ENCODE results near the gene TRAF3IP3. TPM values are rescaled to one million over a fixed set of nuclear protein-coding genes. Genes with fewer than 3 reads are reported as not detected.
A peak's percentile ranks its signal among the peaks of the same experiment; 100 is the strongest.

The TRAF3IP3 gene
- total and polyA plus RNA-seq, 2 of the 13 experiments (the other 11 are each of a cell fraction or from before 2014, with no cell fraction given), result not detected

- TF ChIP-seq SMC3 (IDR thresholded peaks at IDR 0.05; ENCODE audit: low read length), result no peak
- TF ChIP-seq, protein P1, sequence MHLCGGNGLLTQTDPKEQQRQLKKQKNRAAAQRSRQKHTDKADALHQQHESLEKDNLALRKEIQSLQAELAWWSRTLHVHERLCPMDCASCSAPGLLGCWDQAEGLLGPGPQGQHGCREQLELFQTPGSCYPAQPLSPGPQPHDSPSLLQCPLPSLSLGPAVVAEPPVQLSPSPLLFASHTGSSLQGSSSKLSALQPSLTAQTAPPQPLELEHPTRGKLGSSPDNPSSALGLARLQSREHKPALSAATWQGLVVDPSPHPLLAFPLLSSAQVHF (CRISPR knock-in tag; IDR thresholded peaks at IDR 0.05), result no peak
- peak; percentile 72; the same call in 1 of the 2 replicates for TF ChIP-seq EHMT2 (IDR thresholded peaks at IDR 0.05; ENCODE audit: borderline replicate concordance, low read depth, low read length)
- TF ChIP-seq ARID5B (CRISPR knock-in tag; IDR thresholded peaks at IDR 0.05), result 0 out of 2 replicates have a peak, but pooled peaks have one; percentile 14
- TF ChIP-seq ZSCAN20 (CRISPR knock-in tag; IDR thresholded peaks at IDR 0.05; ENCODE audit: borderline replicate concordance), result no peak
- TF ChIP-seq, protein P2, sequence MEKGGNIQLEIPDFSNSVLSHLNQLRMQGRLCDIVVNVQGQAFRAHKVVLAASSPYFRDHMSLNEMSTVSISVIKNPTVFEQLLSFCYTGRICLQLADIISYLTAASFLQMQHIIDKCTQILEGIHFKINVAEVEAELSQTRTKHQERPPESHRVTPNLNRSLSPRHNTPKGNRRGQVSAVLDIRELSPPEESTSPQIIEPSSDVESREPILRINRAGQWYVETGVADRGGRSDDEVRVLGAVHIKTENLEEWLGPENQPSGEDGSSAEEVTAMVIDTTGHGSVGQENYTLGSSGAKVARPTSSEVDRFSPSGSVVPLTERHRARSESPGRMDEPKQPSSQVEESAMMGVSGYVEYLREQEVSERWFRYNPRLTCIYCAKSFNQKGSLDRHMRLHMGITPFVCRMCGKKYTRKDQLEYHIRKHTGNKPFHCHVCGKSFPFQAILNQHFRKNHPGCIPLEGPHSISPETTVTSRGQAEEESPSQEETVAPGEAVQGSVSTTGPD (CRISPR knock-in tag; IDR thresholded peaks at IDR 0.05), result no peak
- no peak for TF ChIP-seq ZNF333 (CRISPR knock-in tag; IDR thresholded peaks at IDR 0.05; ENCODE audit: borderline replicate concordance)
- no peak for TF ChIP-seq CREB3 (CRISPR knock-in tag; IDR thresholded peaks at IDR 0.05)
- TF ChIP-seq, protein P3, sequence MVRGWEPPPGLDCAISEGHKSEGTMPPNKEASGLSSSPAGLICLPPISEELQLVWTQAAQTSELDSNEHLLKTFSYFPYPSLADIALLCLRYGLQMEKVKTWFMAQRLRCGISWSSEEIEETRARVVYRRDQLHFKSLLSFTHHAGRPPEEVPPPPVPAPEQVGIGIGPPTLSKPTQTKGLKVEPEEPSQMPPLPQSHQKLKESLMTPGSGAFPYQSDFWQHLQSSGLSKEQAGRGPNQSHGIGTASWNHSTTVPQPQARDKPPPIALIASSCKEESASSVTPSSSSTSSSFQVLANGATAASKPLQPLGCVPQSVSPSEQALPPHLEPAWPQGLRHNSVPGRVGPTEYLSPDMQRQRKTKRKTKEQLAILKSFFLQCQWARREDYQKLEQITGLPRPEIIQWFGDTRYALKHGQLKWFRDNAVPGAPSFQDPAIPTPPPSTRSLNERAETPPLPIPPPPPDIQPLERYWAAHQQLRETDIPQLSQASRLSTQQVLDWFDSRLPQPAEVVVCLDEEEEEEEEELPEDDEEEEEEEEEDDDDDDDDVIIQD (CRISPR knock-in tag; IDR thresholded peaks at IDR 0.05; ENCODE audit: low read depth), result peak; percentile 45; the same call in 1 of the 2 replicates
- TF ChIP-seq ZNF569 (CRISPR knock-in tag; IDR thresholded peaks at IDR 0.05; ENCODE audit: borderline replicate concordance), result no peak
- no peak for TF ChIP-seq RCOR2 (CRISPR knock-in tag; IDR thresholded peaks at IDR 0.05)
- no peak for TF ChIP-seq ZNF281 (CRISPR knock-in tag; IDR thresholded peaks at IDR 0.05; ENCODE audit: borderline replicate concordance)
- TF ChIP-seq ZNF839 (CRISPR knock-in tag; IDR thresholded peaks at IDR 0.05; ENCODE audit: borderline replicate concordance), result no peak
- TF ChIP-seq TCF12 (IDR thresholded peaks at IDR 0.05), result no peak
- TF ChIP-seq TCF12 (CRISPR knock-in tag; IDR thresholded peaks at IDR 0.05), result no peak
Measured at GRCh38 chr1:209784265-209785169, 28.7 kb downstream of the TRAF3IP3 start, which contains the start of gene C1orf74 (continued).

Data from HepG2 (cell line).